Measurements from ENCODE around the gene PPFIA1.
"Not testable (repeated sequence)": the region's sequence is repeated elsewhere in the genome, so short reads cannot be mapped to it uniquely, and the experiment has no call there.

PPFIA1 gene

DNA sequence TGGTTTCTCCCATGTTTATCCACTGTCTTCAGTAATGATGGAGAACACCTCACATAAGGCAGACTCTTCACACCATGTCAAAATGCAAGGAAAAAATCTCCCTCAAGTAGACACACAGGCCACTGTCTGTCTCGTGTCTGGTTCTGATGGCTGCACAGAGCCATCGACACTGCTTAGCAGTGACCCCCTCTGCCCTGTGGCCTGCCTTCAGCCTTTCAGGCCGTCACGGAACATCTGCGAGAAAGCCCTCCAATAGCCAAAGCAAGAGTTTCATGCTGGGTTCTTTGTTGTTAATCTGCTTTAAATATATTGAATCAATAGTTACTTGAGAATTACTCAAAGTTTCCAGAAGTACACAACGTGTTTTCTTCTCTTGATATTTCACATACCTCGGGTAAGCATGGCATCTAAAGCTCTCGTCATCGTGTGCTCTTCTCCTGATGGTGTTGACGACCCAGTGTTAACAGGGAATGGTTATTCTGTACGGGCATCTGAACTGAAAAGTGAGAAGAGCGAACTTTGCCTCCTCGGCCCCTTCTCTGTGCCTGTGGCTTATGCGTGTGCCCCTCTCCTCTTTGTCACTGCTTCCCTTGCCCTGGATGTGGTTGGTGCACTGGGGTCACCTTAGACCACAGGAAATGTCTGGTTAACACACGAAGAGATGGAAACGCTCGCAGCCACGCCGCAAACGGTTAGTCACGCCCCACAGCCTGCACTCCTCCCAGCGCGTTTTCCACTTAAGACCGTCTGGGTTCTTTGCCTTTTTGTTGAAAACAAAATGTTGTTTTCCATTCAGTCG is 94.5 kb downstream of the PPFIA1 start:
- no peak for DNase-seq

DNA sequence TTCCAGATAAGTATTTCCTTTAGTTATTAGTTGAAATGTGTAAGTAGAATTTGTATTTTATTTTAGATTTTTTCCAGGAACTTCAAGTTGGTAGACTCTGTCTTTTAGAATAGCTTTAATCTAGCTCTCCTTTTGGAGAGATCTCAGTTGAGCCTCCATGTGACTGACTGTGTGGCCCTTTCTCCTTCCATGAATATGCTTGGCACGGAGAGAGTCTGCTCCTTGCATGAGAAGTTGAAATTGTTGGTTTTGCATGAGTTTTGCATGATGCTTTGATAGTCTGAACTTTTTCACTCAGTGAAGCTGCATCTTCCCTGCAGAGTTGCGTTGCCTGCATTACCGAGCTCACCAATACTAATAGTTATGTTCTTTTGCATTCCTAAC is 95.0 kb downstream of the PPFIA1 start:
- DNase-seq, result no peak

DNA sequence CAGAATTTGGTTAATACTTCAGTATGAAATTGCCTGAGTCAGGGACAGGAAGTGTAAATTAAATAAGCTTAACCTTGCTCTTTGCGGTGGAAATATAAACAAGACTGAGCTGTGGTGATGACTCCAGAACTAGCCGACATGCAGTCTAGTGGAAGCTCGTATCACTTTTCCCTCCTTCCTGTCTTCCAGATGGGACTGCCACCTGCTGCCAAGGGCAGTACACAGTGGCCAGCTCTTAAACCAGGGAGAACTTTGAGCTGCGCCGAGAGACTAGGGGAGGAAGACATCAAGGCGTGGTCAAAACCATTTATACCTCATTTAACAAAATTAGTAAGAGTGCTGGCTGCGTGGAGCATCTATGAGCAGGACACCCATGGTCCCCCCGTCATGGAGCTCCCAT is 96.6 kb downstream of the PPFIA1 start:
- DNase-seq, result no peak

DNA sequence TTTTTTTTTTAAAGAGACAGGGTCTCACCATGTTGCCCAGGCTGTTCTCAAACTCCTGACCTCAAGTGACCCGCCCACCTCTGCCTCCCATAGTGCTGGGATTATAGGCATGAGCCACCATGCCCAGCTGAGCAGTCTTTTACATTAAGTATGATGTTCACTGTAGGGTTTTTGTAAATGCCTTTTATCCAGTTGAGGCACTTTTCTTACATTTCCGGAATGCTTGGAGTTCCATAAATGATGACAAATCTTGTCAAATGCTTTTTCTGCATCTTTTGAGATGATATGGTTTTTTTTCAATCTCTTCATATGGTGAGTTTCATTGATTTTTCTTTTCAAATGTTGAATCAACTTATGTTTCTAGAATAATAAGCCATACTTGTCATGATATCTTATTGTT is 98.5 kb downstream of the PPFIA1 start:
- no peak for DNase-seq

DNA sequence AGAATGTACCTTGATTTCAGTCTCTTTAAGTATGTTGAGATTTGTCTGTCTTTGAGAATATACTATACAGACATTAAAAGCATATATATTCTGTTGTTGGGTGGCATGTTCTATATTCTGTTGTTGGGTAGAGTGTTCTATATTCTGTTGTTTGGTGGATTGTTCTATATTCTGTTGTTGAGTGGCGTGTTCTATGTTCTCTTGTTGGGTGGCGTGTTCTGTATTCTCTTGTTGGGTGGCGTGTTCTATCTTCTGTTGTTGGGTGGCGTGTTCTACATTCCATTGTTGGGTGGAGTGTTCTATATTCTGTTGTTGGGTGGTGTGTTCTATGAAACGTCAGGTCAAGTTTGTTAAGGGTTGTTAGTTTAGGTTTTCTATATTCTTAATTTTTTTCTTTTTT is 100.8 kb downstream of the PPFIA1 start:
- DNase-seq, result no peak

DNA sequence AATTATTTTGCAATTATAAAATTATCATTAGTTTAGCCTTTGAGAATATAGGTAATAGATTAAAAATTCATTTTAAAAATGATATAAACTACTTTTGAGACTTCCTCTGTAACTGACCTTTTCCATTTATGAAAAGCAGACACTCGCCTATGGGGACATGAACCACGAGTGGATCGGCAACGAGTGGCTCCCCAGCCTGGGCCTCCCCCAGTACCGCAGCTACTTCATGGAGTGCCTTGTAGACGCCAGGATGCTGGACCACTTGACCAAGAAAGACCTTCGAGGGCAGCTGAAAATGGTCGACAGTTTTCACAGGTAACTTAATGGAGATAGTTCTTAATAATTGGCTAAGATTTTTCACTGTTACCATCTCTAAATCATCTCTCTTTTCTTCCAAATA is 101.6 kb downstream of the PPFIA1 start:
- DNase-seq, result no peak

DNA sequence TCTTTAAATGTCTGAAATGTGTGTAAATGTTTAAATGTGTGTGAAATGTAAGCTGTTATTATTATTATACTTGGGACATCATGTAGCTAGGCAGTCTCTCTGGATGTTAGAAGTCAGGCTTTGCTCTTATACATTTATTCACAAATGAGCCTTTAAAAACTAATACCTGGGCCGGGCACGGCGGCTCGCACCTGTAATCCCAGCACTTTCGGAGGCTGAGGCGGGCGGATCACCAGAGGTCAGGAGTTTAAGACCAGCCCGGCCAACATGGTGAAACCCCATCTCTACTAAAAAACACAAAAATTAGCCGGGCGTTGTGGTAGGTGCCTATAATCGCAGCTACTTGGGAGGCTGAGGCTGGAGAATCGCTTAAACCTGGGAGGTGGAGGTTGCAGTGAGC is 106.1 kb downstream of the PPFIA1 start:
- no peak for DNase-seq

DNA sequence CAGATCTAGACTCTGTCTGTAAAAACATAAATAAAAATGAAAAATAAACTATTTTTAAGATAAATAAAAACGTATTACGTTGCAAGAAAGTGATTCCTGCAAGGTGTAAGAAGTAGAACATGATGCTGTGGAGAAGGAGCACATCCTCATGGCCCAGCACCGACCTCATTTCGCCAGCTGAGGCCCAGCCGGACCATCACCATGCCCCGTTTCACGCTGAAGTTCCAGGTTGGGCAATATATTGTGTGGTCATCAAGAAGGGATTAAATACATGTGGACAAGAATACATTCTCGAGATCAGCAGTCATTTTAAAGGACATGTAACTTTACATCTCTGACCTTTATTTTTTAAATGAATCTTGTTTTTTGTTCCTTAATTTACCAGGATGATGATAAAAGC is 107.2 kb downstream of the PPFIA1 start:
- no peak for DNase-seq

DNA sequence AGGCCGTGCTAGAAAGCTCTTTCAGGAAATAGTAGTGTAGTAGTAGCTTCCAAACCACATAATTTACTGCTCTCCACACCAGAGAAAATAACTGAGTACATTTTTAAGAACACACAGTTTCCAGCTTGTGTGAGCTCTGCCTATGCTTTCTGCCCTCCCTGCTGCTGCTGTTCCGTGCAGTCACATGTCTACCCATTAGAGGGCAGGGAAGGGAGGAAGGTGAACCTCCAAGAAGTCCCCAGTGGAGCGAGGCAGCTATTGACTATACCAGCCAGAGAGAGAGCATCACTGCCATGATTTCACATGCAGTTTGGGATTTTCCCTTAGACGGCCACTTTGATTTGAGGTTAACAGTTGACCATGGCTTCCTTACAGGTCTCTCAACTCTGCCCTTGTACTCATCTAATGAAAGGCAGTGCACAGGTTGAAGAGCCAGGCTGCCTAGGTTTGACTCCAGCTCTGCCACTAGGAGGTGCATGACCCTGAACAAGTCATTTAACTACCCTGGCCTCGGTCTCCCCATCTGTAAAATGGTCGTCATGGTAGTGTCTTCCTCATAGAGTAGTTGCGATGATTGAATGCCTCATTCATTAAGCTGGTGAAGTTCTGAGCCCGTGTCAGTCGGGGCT is 108.1 kb downstream of the PPFIA1 start:
- peak; percentile 5 for DNase-seq

DNA sequence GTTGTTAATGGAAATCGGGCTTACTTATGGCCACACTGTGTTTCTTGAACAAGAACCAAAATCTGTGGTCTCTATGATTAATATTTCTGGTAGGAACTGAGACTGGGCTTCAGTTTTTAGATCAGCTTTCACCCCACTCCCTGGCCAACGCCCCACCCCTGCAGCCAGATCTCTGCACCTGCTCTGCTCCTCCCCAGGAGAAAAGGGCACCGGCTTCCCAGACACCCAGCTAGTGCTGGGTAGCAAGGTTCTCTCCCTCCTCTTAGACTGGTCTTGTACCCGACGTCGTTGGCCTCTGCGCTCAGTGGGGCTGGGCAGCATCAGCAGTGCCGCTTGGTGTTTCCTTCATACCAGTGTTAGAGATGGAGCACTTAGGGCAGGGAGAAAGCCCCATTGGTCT is 110.9 kb downstream of the PPFIA1 start:
- no peak for DNase-seq

DNA sequence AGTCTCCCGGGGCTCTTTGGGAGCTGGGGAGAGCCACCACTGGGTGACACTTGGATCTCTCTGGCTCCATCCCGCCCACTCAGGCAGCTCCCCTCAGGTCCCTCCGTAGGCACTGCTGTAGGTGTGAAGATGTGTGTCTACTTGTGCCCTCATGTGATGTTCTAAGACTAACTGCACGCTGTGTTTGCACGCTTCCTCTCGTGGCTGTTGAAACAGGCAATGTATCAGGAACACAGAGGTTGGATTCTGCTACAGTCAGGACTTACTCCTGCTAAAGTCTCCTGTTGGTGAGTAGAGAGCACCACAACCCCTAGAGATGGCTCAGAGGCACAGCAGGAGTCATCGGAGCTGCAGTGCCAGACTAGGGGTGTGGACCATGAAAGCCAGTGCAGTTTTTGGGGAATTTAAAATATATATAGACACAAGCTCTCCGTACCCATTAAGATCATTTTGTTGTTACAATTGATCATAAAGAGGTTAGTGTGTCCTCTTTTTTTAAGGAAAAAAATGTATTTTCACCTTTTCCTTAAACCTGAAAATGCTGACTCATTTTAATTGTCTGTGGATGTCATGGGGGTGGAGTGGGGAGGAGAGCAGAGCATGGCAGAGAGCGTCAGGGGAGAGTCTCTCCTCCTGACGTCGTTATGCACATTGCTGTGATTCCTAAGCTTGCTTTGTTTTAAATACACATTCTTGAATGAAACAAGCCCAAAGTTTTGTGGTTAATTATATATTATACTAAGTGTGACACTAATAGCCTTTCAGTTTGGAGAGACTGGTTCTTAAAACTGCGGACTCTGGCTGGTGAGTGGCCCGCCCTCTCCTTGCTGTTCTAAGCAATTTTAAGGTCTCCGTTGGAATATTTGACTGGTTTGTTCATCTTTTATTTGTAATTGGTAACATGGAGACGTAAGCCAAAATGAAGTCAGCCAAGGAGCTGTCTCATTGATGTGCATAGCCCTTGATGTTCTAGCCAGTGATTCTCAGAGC is 111.7 kb downstream of the PPFIA1 start:
- DNase-seq, result peak; percentile 71

DNA sequence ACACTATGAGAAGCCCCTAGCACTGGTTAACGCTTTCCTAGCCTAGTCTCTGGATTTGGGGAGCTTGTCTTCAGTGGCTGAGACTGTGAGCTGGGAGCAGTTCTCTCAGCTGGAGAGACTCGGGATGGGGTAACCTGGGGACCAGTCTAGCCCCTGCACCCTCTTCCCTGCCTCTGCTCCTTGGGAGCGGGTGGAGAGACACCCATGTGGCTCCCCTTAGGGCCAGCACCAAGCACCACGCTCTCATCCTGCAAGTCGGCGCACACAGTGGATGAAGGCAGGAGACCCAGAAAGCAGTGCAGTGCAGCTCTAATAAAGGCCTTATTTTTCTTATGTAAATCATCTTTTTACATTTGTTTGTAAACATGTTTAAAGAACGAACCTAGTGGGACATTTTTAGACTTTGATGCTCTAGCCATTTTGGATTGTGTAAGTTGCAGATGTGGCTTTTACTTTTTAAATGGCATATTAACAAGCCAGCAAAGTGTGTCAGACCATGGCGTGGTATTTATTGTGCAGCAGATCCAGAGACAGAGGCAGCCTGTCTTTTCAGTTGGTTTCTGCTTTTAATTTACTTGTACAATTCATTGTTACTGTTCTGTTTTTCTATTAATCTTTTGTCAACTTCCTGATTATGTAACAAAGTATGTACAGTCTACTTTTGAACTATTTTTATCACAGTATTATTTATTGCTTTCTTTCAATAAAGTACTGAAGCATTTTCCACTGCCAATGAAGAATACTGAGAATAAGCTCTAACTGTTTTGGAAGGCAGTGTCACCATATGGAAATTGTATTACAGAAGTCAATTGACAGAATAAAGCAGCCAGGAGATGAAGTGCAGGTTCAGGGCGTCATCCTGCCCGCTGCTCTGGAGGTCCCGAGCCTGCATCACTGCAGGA is 113.4 kb downstream of the PPFIA1 start:
- DNase-seq, result no peak

DNA sequence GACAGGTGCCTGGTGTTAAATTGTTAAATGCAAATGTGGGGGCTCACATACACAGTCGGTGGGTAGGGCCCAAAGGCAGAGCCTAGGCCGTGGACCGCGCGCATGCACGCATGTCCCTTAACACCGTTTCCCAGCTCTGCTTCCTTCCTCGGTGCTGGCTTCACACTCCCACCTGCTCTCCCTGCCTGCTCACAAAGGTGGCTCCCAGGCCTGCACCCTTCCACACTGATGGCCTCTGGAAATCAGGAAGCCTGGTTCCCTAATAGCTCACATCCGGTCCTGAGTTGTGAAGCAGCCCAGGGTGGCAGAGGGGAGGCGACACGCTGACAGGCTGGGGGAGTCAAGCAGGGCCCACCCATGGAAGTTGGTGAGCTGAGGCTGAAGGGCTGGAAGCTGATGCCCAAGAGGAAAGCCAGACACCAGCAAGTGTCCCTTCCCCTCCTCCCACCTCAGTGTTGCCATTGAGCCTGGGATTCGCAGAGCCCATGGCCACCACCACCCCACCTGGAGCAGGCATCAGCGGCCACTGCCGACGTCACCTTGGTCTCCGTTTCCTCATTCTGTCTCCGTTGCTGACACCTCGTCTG is 114.2 kb downstream of the PPFIA1 start:
- DNase-seq, result no peak

DNA sequence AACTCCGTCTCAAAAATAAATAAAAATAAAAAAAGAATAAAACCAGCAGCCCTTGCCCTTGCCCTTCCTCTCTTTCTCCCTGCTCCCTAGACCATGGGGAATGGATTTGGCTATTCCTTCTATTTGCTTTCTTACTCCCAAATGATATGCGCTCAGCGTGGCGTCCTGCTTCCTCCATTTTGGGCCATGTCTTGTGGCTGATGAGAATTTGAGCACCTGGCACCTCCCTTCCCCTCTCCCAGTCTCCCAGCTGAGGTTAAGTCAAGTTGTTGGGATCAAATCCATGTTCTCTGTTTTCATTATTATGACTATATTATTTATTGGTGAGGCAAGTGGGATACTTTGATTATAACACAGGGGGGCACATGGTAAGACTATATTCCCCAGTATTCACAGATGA is 117.1 kb downstream of the PPFIA1 start:
- no peak for DNase-seq

DNA sequence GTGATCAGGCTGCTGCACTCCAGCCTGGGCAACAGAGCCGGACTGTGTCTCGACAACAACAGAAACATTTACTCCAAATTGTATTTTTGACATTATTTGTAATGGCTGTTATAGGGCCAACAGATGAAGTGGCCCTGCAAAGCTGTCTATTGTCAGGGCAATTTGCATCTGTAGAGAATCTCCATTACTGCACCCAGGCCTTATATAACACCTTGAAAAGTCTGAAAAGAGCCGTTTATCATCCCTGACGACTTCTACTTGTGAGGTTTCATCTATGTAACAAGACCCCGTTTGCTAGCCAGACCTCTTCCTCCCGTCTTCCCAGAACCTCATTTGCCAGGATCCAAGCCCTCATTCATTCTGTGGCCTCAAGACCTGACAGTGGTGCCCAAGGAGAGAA is 118.7 kb downstream of the PPFIA1 start:
- no peak for DNase-seq

DNA sequence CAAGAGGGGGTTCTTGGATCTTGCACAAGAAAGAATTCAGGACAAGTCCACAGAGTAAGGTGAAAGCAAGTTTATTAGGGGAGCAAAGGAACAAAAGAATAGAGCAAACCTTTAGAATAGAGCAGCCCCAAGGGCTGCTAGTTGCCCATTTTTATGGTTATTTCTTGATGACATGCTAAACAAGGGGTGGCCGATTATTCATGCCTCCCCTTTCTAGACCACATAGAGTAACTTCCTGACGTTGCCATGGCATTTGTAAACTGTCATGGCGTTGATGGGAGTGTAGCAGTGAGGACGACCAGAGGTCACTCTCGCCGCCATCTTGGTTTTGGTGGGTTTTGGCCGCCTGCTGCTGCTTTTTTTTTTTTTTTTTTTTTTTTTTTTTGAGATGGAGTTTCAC is 120.4 kb downstream of the PPFIA1 start:
- DNase-seq, result not testable (repeated sequence)

DNA sequence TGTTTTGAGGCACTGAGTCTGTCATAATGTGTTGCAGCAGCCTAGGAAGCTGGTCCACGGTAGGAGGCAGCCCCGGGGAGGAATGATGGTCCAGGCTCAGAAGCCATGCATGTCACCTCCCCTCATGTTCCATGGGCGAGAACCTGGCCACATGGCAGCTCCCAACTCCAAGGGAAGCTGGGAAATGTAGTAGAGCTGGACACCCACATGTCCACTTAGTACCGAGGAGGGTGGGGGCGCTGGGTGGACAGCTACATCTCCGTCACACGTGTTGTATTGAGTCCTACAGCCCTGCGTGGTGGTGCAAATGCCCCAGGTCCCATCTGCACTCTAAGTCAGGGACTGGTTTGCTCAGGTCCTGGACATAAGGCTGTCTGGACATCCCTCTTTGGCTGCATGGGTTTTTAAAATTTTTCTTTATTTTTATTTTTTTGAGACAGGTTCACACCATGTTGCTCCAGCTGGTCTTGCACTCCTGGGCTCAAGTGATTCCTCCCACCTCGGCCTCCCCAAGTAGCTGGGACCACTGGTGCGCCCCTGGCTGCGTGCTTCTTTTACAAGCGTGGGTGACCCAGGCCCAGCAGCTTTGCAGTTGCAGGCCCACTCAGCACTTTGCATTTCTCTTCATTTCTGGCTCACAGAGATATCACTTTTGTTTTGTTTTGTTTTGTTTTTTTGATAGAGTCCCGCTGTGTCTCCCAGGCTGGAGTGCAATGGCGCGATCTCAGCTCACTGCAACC is 123.9 kb downstream of the PPFIA1 start:
- DNase-seq, result no peak

DNA sequence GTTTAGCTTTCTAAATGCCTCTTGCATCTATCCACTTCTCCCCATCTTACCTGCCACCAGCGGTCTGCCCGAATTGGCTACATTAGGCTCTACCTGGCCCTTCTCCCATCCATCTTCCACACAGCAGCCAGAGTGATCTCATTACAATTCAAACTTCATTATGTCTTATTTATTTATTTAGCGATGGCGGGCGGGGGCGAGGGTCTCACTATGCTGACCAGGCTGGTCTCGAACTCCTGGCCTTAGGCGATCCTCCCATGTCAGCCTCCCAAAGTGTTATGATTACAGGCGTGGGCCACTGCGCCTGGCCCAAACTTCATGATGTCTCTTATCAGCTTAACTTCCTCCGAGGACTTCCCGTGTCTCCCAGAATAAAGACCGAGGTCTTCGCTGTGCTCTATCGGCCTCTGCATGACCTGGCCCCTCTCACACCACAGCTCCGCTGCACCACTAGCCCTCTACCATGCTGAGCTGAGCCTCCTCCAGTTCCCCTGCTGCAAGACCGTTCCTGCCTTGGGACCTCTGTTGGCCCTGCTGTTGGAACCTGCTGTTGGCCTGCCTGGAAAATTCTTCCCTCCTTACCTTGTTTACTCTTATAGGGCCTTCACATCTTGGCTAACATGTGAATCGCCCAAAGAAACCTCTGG is 127.0 kb downstream of the PPFIA1 start:
- peak; percentile 50 for DNase-seq

DNA sequence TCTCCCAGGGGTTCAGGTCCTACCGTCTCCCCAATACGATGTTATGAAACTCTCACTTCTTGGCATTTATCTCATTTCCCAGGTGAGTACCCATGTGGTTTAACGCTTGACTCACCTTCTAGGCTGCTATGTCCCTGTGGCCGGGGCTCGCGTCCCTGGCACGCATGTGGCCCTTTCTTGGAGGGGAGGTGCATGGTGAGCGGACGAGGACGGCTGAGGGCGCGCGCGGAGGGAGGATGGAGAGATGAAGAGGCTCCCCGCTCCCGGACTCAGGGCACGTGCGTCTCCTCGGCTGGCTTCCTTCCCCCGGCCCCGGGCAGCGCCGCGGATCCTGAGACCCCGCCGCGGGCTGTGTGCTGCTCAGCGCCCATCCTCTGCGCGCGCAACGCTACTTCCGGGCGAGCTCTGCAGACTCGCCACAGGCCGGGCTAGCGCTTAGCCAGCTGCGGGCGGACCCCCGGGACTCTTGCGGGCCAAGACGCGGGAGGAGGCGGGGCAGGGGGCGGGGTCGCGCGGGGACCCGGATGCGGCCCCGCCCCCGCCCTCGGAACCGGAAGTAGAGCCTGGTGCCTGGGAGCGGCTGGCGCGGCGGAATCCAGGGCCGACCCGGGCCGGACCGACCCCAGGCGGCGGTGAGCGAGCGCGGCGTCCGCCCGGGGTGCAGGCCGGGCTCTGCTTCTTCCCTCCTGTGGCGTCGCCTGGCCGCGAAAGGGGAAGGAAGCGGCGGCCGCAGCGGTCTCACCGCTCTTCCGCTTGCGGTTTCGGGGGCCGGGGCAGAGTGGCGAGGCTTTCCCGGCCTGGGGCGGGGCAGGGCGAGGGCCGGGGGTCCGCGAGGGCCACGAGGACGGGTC is 127.7 kb downstream of the PPFIA1 start, which contains the start of gene CTTN:
Gene CTTN (plus strand): TSS at position 547 of the 851 bp plus-strand sequence. CDS start 8,769 bp downstream, outside the sequence.
- peak; percentile 85 for DNase-seq

Measured in NCI-H2227 treated with DMSO at 0.1 percent for 48 hours (cell line).